H1 (cell line): ENCODE data around the gene SCN11A. TPM values are rescaled to one million over a fixed set of nuclear protein-coding genes. Genes with fewer than 3 reads are reported as not detected.

Experiments used
- CTCF ChIA-PET: fragments of 300-600 bp; sonication (Branson Sonifier 250); formaldehyde crosslinking; loops from one replicate; lab custom pipeline; 2021; ENCODE audit not compliant: partially characterized antibody; lab: Charles Lee
- POLR2A ChIA-PET: fragments of 300-600 bp; sonication (Branson Sonifier 250); formaldehyde crosslinking; loops from one replicate; lab custom pipeline; 2021; ENCODE audit warnings: inconsistent platforms; ENCODE audit not compliant: partially characterized antibody; lab: Charles Lee
- DNase-seq, 2 experiments: peaks; one replicate each; pipeline versions ENCODE4 v3.0.0 to v3.0.0-alpha.2; 2010 to 2022; ENCODE audit warnings: low spot score in 2 of 2, low read depth in 1 of 2, mixed read lengths in 1 of 2
- FAIRE-seq: peaks from 2 replicates; lab custom pipeline; 2011; peaks lifted over from hg19 to GRCh38; lab: Jason Lieb, UNC
- H2AFZ ChIP-seq: 2 replicates; pipeline ENCODE4 v1.8.1; 2012; ENCODE audit warnings: low read length, inconsistent platforms
- H2AK5ac ChIP-seq: 2 replicates; pipeline ENCODE4 v1.6.1; 2013; ENCODE audit warnings: low read depth, low read length
- H2BK120ac ChIP-seq: replicated peaks from 2 replicates; pipeline ENCODE3; 2013; ENCODE audit warnings: low read depth, low read length, inconsistent platforms
- H2BK12ac ChIP-seq: 2 replicates; pipeline ENCODE4 v1.6.1; 2013; ENCODE audit warnings: low read depth, low read length
- H2BK15ac ChIP-seq: 2 replicates; pipeline ENCODE4 v1.6.1; 2013; ENCODE audit warnings: low read length
- H2BK20ac ChIP-seq: 2 replicates; pipeline ENCODE4 v1.6.1; 2013; ENCODE audit warnings: low read length
- H2BK5ac ChIP-seq: 2 replicates; pipeline ENCODE4 v1.6.1; 2013; ENCODE audit warnings: low read depth, low read length
- H3K14ac ChIP-seq: 2 replicates; pipeline ENCODE4 v1.6.1; 2013; ENCODE audit warnings: inconsistent platforms; ENCODE audit not compliant: insufficient read length
- H3K18ac ChIP-seq: 2 replicates; pipeline ENCODE4 v1.6.1; 2013; ENCODE audit warnings: low read length; ENCODE audit errors: extremely low read depth
- H3K23ac ChIP-seq: 2 replicates; pipeline ENCODE4 v1.6.1; 2013; ENCODE audit warnings: inconsistent platforms; ENCODE audit not compliant: insufficient read length
- H3K23me2 ChIP-seq: 2 replicates; pipeline ENCODE4 v1.6.1; 2013; ENCODE audit warnings: low read depth, low read length
- H3K27ac ChIP-seq: 2 replicates; pipeline ENCODE4 v1.6.1; 2011; ENCODE audit warnings: low read depth, low read length, inconsistent platforms
- H3K27me3 ChIP-seq, 4 experiments: replicated peaks in 1 of 4; 1 replicate in 1 of 4; 2 replicates in 3 of 4; pipeline versions ENCODE4 v1.6.1 to v1.8.1; 2011 to 2013; ENCODE audit warnings: low read length in 3 of 4, mild to moderate bottlenecking in 3 of 4, inconsistent platforms in 2 of 4, mixed read lengths in 2 of 4, moderate library complexity in 1 of 4; ENCODE audit not compliant: control insufficient read depth in 3 of 4, insufficient read depth in 3 of 4; ENCODE audit errors: extremely low read depth in 1 of 4
- H3K36me3 ChIP-seq, 4 experiments: 2 replicates each; pipeline versions ENCODE4 v1.6.1 to v1.8.1; 2011 to 2013; ENCODE audit warnings: mild to moderate bottlenecking in 4 of 4, low read length in 3 of 4, moderate library complexity in 2 of 4, control low read depth in 1 of 4, inconsistent platforms in 1 of 4; ENCODE audit not compliant: insufficient read depth in 4 of 4, control insufficient read depth in 2 of 4
- H3K4ac ChIP-seq: replicated peaks from 2 replicates; pipeline ENCODE3; 2013; ENCODE audit warnings: low read length, low read depth, mixed read lengths, inconsistent platforms; ENCODE audit not compliant: insufficient read length
- H3K4me1 ChIP-seq, 4 experiments: replicated peaks in 1 of 4; 1 replicate in 1 of 4; 2 replicates in 3 of 4; pipeline versions ENCODE4 v1.6.1 to v1.8.1; 2011 to 2013; ENCODE audit warnings: low read length in 3 of 4, inconsistent platforms in 2 of 4, mixed read lengths in 1 of 4; ENCODE audit not compliant: insufficient read depth in 4 of 4, control insufficient read depth in 3 of 4
- H3K4me2 ChIP-seq, 2 experiments: 2 replicates each; pipeline versions ENCODE4 v1.6.1 to v1.8.1; 2011 to 2013; ENCODE audit warnings: low read depth in 2 of 2, low read length in 2 of 2, control low read depth in 1 of 2, inconsistent platforms in 1 of 2, mild to moderate bottlenecking in 1 of 2; ENCODE audit not compliant: insufficient read depth in 1 of 2
- H3K4me3 ChIP-seq, 4 experiments: fragments of 200-600, 300-600 bp in 1 of 4; sonication (generic), shearing (Covaris generic), sonication (Bioruptor Twin) in 1 of 4; 2 replicates each; pipeline versions ENCODE4 v1.5.1 to v1.8.1; 2011 to 2016; ENCODE audit warnings: low read length in 4 of 4, low read depth in 3 of 4, control low read depth in 2 of 4, inconsistent platforms in 2 of 4, mild to moderate bottlenecking in 2 of 4, mixed read lengths in 1 of 4, moderate library complexity in 1 of 4; ENCODE audit not compliant: insufficient read depth in 2 of 4; ENCODE audit errors: extremely low read depth in 1 of 4
- H3K56ac ChIP-seq: replicated peaks from 2 replicates; pipeline ENCODE3; 2013; ENCODE audit warnings: low read depth, mild to moderate bottlenecking, mixed read lengths, low read length, inconsistent platforms; ENCODE audit not compliant: insufficient read length
- H3K79me1 ChIP-seq: 2 replicates; pipeline ENCODE4 v1.6.1; 2013; ENCODE audit warnings: low read depth, low read length, control low read depth
- H3K79me2 ChIP-seq, 2 experiments: 2 replicates each; pipeline versions ENCODE4 v1.6.1 to v1.8.1; 2012 to 2013; ENCODE audit warnings: low read length in 2 of 2, mild to moderate bottlenecking in 2 of 2, inconsistent platforms in 1 of 2; ENCODE audit not compliant: insufficient read depth in 2 of 2, control insufficient read depth in 1 of 2
- H3K9ac ChIP-seq, 4 experiments: replicated peaks in 1 of 4; 1 replicate in 1 of 4; 2 replicates in 3 of 4; pipeline versions ENCODE4 v1.6.1 to v1.8.1; 2011 to 2013; ENCODE audit warnings: low read depth in 3 of 4, low read length in 3 of 4, control low read depth in 2 of 4, mild to moderate bottlenecking in 2 of 4, moderate library complexity in 2 of 4, inconsistent platforms in 1 of 4; ENCODE audit errors: extremely low read depth in 1 of 4
- H3K9me3 ChIP-seq, 2 experiments: 2 replicates each; pipeline versions ENCODE4 v1.6.1 to v1.8.1; 2012 to 2013; ENCODE audit warnings: mild to moderate bottlenecking in 2 of 2, moderate library complexity in 2 of 2, control low read depth in 1 of 2, inconsistent platforms in 1 of 2, low read depth in 1 of 2, low read length in 1 of 2, mixed read lengths in 1 of 2; ENCODE audit not compliant: insufficient read depth in 2 of 2
- H4K20me1 ChIP-seq, 2 experiments: replicated peaks in 1 of 2; 2 replicates each; pipeline versions ENCODE3 to v1.8.1; 2011 to 2013; ENCODE audit warnings: inconsistent platforms in 2 of 2, low read length in 2 of 2, mild to moderate bottlenecking in 1 of 2; ENCODE audit not compliant: insufficient read depth in 2 of 2, control insufficient read depth in 1 of 2
- H4K5ac ChIP-seq: 2 replicates; pipeline ENCODE4 v1.6.1; 2013; ENCODE audit warnings: low read length, low read depth, mixed read lengths, inconsistent platforms; ENCODE audit not compliant: insufficient read length
- H4K8ac ChIP-seq: 2 replicates; pipeline ENCODE4 v1.8.0; 2013; ENCODE audit warnings: mild to moderate bottlenecking, moderate library complexity, low read length, inconsistent platforms; ENCODE audit not compliant: insufficient read depth; ENCODE audit errors: extremely low read depth
- H4K91ac ChIP-seq: replicated peaks from 2 replicates; pipeline ENCODE3; 2013; ENCODE audit warnings: low read length, mixed read lengths, inconsistent platforms; ENCODE audit not compliant: insufficient read length
- BACH1 ChIP-seq: IDR thresholded peaks from 2 replicates; pipeline ENCODE4 v1.6.1; 2012; ENCODE audit warnings: low read length, improper control_type of control experiment
- CBX8 ChIP-seq: fragments of 300-800, 300-1000 bp; sonication (generic); IDR thresholded peaks from 2 replicates; pipeline ENCODE4 v1.7.1; 2016; ENCODE audit warnings: low read depth, low read length, borderline replicate concordance
- RAD21 ChIP-seq, 2 experiments: IDR thresholded peaks in 1 of 2; conservative IDR thresholded peaks in 1 of 2; 2 replicates each; pipeline ENCODE4 v1.6.1; 2011; ENCODE audit warnings: low read depth in 2 of 2, low read length in 2 of 2, improper control_type of control experiment in 1 of 2, inconsistent platforms in 1 of 2, mild to moderate bottlenecking in 1 of 2, moderate library complexity in 1 of 2
- SIRT6 ChIP-seq: IDR thresholded peaks from one replicate; pipeline ENCODE4 v1.7.1; 2012; ENCODE audit warnings: low read length, inconsistent platforms
- WGBS, 2 experiments: shearing (Covaris generic) in 1 of 2; methylation state at CpG; one replicate each; pipeline versions ENCODE4 v1.1.6 to v1.1.7; 2013 to 2015; ENCODE audit warnings: low lambda C conversion rate in 2 of 2, mixed read lengths in 2 of 2, inconsistent platforms in 1 of 2, low coverage in 1 of 2, missing lambda C conversion rate in 1 of 2; ENCODE audit not compliant: insufficient replicate concordance in 2 of 2, insufficient coverage in 1 of 2, insufficient read length in 1 of 2; ENCODE audit errors: extremely low coverage in 1 of 2, missing lambda C conversion rate in 1 of 2; 5-methylcytosine and 5-hydroxymethylcytosine counted together
- polyA plus RNA-seq, 7 experiments: library from polyadenylated mRNA; depleted of rRNA in 3 of 7; stranded (reverse) in 5 of 7; unstranded in 2 of 7; fragments of >200 nt in 5 of 7; fragments of 200-250 nt in 2 of 7; gene quantifications; 1 replicate in 5 of 7; 2 replicates in 1 of 7; 4 replicates in 1 of 7; pipeline versions ENCODE4 v1.2.1 to v1.2.3, GENCODE V29; 2011 to 2013; ENCODE audit warnings: missing spikeins in 2 of 7, mixed read lengths in 2 of 7
- total RNA-seq: library from RNA; stranded (reverse); fragmentation: NEBNext Ultra II Directional; extraction: Animal tissue kit (Norgen Biotek cat#: 25700); gene quantifications from 2 replicates; pipeline ENCODE4 v1.2.1, GENCODE V29; 2021

Gene SCN11A
- total and polyA plus RNA-seq, 2 of the 8 experiments (the other 6 are each of a cell fraction or from before 2014, with no cell fraction given): 0.11 to 0.21 TPM

DNA sequence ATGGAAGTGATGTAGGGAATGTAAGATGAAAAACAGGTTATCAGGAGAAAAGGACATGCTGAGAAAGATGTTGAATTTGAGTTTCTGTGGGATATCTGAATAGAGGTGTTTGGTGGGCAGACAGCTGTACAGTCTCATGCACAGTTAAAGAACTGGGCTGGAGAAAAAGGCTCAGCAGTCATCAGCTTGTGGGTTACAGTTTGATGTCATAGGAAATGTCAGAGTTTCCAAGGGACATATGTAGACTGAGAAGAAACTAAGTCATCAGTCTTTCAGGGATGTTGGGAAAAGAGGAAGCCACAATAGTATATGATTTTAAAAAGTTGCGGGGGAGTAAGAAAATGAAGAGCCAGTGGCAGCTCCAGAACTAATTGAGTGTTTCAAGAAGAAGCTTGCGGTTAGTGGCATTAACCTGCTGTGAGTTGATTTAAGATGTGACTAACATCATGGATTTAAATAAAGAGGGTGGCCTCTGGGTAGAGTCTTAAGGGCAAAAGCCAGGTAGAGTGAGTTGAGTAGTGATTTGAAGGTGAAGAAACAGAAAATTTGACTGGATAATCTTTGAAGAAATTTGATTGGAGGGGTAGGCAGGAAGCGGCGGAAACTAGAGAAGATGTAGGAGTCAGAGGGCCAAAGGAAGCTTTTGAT is 31.0 kb upstream of the SCN11A start:
- Histone ChIP-seq H2AK5ac (no peak overlapping the region), H2BK120ac (no peak overlapping the region), H3K23me2 (no peaks in the 10 kb centered on the region), H4K5ac (no peak overlapping the region), H4K91ac (no peak overlapping the region), H2BK15ac (no peak overlapping the region), H3K14ac (no peak overlapping the region), H3K27me3 (no peaks in the 10 kb centered on the region), H3K27ac (no peak overlapping the region), H2BK12ac (no peak overlapping the region), H3K79me1 (no peaks in the 10 kb centered on the region), H2AFZ (no peak overlapping the region), H2BK5ac (no peak overlapping the region), H3K56ac (no peak overlapping the region), H3K18ac (no peak overlapping the region), H4K20me1 (no peaks in the 10 kb centered on the region), H3K4ac (no peak overlapping the region), H3K9ac (no peak overlapping the region), H3K4me3 (no peak overlapping the region), H3K9me3 (no peaks in the 10 kb centered on the region), H2BK20ac (no peak overlapping the region), H3K36me3 (peaks cover 8 to 49% (median 19%) of the 10 kb centered on the region in 4 experiments), H4K8ac (no peak overlapping the region), H3K23ac (no peak overlapping the region), H3K4me2 (no peak overlapping the region), H3K4me1 (no peaks in the 10 kb centered on the region), H3K79me2 (no peaks in the 10 kb centered on the region)
- CTCF ChIA-PET: no interaction called here
- no peak for DNase-seq
- TF ChIP-seq CBX8 (no peak), BACH1 (no peak), SIRT6 (no peak), RAD21 (IDR thresholded peaks at IDR 0.05 in 1 of 2, conservative IDR thresholded peaks at IDR 0.05 in 1 of 2; ENCODE audit: low read depth in 2 of 2, low read length in 2 of 2) (no peak)
- FAIRE-seq: no peak
- WGBS, 2 experiments: 93% methylated on average over 4 of the region's 4 CpGs; no CpG with 5 or more reads in 1 of the 2 experiments
- POLR2A ChIA-PET: interaction anchor here (1.0 kb wide), 1 partner anchor 32 kb away, joined by 3 read pairs; no protein-coding TSS in a partner anchor
